ENCODE data around the gene DAD1. TPM values are rescaled to one million over a fixed set of nuclear protein-coding genes. Genes with fewer than 3 reads are reported as not detected.
"Not testable (repeated sequence)": the region's sequence is repeated elsewhere in the genome, so short reads cannot be mapped to it uniquely, and the experiment has no call there.

Gene DAD1
- 134 TPM for total RNA-seq
- long read RNA-seq, transcript DAD1-201 (3 exons, 731 nt) = major isoform, 59 of 61 reads
- long read RNA-seq, partial matches to known transcripts = 0 of 61 reads
- long read RNA-seq, other reads (novel, unspliced or antisense) = 1 of 61 reads

DNA sequence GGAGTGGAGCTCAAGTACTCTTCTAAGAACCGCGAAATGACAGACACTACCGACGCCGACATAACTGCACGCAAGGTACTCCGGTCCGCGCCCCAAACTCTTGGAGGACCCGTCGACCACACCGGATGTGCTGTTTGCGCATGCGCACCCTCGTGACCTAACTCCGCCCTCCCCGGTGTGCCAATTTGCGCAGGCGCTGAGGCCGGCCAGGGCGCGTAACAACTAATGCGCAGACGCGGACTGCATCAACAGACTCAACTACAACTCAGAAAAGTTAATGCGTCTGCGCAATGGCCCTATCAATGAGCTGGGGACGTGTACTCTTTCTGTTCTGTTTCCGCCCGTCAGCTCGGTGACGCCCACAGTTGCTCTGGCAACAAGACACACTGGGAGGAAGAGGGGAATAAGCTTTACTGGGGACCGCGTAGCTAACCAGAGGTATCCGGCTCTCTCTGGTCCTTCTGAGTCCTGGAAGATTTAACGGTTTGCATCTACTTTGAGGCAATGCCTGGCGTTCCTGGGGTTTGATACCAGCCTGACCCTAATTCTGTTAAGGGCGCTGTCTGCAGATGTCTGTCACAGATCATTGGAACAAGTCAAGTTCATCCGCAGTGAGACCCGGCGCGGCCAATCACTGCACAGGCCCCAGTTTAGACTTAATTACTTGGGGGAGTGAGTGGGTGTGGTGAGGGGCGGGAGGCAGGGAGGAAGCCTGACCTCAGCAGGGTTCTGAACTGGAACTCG lies at the start of gene DAD1:
Gene DAD1, minus strand, starts transcription at position 129 of the 744 bp plus-strand sequence. Its CDS starts 67 bp downstream, at position 62.
- intact Hi-C loops (cut with DNase I) = loop anchor here (5.0 kb wide), 1 partner anchor 178 kb away; the partner anchor contains the start of gene OXA1L
- DNase-seq (ENCODE audit: low spot score) = peak; percentile 99

DNA sequence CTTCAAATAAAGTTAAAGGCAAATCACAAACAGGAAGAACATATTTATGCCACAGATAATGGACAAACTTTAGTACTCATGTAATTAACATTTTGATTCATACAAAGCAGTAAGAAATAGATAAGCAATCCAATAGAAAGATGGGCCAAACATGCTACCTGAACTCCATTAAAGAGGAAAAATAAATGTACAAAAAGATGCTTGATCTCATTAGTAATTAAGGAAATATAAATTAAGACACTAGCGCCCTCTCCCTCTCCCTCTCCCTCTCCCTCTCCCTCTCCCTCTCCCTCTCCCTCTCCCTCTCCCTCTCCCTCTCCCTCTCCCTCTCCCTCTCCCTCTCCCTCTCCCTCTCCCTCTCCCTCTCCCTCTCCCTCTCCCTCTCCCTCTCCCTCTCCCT lies 47.0 kb upstream of the DAD1 start:
- intact Hi-C loops (cut with DNase I); DNase-seq (ENCODE audit: low spot score): not testable (repeated sequence)

DNA sequence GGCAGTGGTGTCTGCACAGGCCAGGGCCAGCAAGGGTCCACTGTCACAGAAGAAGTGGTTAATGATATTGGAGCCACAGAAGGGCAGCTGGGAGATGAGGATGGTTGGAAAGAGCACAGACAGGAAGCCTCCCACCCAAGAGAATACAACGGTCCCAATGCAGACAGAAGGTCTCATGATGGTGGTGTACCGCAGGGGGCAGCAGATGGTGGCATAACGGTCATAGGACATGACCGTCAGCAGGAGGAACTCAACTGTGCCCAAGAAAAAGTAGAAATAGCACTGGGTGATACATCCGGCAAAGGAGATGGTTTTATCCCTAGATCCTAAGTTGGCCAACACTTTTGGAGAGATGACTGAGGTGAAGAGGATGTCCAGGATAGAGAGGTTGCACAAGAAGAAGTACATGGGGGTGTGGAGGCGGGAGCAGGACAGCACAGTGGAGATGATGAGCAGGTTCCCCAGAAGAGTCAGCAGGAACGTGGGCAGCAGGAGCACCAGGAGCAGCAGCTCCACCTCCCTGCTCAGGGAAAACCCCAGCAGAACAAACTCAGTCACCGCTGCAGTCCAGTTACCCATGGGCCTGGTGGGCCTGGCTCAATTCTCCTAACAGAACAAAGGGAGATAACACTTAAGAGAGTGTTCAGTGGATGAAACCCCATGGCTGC lies 45.3 kb upstream of the DAD1 start:
- intact Hi-C loops (cut with DNase I) = no loop called here

DNA sequence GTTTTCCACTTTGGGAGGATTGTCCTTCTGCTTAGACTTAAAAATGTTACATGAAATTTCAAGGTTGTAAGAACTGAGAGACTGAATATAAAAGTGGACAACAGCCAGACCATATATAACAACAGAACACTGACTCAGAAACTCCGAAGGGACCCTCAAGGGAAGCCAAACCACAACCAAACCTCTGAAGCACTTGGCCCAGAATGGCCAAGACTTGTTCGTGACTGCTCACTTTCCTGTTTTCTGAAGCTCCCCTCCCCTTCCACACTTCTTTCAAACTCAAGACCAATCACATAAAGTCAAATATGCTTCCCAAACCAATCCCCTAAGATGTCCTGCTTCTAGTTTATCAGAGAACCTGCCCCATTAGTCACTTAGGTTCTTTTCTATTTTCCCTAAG lies 41.5 kb upstream of the DAD1 start:
- intact Hi-C loops (cut with DNase I) = no loop called here
- no peak for DNase-seq (ENCODE audit: low spot score)

More for the DNA sequence above, 45.3 kb upstream of the DAD1 start:
- no peak for DNase-seq (ENCODE audit: low spot score)

DNA sequence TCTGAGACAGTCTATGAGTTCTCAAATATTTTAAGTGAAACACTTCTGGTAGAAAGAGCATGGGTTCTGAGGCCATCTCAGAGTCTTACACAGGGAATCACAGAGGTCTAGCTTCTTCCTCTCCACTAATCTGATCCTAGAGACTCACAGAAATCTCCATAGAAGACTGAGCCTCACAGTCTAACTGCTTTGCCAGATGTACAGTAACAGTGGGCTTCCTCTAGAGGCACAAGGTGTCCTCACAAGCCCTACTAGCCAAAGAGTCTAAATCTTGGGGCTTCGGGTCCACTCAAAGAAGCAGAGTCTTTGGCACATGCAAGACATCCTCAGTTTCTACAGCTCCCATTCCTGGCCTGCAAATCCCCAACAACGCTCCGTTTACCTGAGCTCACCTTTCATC lies 41.0 kb upstream of the DAD1 start:
- DNase-seq (ENCODE audit: low spot score) = no peak
- intact Hi-C loops (cut with DNase I) = no loop called here

DNA sequence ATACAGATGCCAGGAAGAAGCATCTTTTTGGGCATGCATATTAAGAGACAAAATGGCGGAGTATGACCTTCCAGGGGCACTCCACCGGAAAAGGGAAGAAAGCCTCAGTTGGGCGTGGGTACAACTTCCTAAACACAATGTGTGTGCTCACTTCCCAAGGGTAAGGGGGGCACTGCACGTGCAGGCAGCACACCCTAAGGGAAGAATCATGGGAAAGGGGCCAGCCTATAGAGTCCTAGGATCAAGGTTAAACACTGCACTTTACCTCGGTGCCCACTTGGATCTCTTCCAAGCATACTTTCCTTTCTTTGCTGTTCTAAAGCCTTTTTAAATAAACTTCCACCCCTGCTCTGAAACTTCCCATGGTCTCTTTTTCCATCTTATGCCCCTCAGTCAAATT lies 40.3 kb upstream of the DAD1 start:
- intact Hi-C loops (cut with DNase I) = no loop called here
- no peak for DNase-seq (ENCODE audit: low spot score)

DNA sequence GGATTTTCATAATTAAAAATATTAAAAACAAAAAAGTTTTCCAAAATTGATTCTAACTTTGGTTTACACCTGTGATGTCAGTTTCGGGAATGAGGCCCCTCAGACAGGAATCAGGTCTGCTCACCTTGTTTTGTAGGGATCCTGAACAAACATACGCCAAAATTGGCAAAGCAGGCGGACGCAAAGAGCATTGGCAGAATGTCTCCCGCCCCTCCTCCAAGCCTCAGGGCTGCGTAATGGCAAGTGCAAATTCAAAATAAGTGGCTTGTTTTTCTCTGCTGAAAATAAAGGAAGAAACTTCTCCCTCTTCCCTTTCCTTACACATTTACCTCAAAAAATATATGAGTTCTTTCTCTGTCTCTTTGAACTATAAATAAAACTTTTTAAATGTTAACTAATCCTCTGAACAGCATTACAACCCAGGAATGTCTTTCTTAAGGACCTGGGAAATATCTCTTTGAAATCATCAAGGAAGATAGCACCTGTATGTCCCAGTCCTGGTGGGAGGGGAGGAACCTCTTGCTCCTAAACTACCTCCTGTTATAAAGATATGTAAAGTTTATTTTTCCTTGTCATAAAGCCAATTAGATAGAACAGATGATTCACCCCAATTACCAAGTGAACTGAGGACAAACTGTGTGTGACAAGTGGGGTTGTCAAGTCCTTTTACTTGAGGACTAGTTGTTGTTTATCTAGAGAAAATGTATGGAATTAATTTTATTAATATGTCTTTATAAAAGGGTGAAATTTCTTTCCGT lies 38.7 kb upstream of the DAD1 start:
- no peak for DNase-seq (ENCODE audit: low spot score)
- intact Hi-C loops (cut with DNase I) = no loop called here

DNA sequence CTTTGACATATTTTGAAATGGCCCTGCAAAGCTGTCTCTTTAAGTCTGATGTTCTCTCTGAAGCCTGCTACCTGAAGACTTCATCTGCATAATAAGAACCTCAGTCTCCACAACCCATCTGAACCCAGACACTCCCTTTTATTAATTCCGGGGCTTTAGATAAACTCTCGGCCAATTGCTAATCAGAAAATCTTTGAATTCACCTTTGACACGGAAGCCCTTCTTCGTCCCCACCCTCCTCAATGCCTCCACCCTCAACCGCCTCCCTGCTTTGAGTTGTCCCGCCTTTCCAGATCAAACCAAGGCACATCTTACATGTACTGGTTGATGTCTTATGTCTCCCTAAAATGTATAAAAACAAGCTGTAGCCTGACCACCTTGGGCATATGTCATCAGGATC lies 37.6 kb upstream of the DAD1 start:
- intact Hi-C loops (cut with DNase I) = no loop called here
- DNase-seq (ENCODE audit: low spot score) = no peak

DNA sequence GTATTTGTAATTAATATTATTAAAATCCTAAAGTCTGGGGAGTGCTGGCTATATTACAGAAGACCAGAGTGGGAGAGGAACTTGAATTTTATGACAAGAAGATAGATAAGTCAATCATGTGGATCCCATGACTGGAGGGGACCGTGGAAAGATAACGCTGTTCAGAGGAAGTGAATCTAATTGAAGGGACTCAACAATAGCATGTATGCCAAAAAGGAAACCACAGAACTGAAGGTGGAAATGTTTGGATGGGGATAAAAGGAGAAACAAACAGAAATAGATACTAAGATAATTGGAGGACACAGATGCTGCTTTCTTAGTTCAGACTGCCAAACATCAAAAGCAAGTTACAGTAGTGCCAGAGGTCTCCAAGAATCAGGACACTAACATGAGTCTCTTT lies 34.0 kb upstream of the DAD1 start:
- no peak for DNase-seq (ENCODE audit: low spot score)
- intact Hi-C loops (cut with DNase I) = no loop called here

DNA sequence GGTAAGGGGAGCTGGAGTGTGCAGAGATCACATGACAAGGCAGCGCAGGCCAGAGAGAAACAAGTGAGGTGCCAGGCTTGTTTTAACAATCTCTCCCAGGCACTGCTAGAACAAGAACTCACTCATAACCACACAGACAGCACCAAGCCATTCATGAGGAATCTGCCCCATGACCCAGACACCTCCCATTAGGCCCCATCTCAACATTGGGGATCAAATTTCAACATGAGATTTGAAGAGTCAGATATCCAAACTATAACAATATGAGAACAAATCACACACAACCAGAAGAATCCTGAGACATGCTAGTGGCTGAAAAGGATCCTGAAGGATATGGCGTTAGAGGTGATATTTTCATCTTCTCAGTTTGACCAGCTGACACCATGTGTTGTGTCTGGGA lies 33.2 kb upstream of the DAD1 start:
- intact Hi-C loops (cut with DNase I) = no loop called here

DNA sequence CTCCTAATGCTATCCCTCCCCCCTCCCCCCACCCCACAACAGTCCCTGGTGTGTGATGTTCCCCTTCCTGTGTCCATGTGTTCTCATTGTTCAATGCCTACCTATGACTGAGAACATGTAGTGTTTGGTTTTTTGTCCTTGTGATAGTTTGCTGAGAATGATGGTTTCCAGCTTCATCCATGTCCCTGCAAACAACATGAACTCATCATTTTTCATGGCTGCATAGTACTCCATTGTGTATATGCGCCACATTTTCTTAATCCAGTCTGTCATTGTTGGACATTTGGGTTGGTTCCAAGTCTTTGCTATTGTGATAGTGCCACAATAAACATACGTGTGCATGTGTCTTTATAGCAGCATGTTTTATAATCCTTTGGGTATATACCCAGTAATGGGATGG lies 26.7 kb upstream of the DAD1 start:
- intact Hi-C loops (cut with DNase I) = not testable (repeated sequence)

More for the DNA sequence above, 33.2 kb upstream of the DAD1 start:
- no peak for DNase-seq (ENCODE audit: low spot score)

DNA sequence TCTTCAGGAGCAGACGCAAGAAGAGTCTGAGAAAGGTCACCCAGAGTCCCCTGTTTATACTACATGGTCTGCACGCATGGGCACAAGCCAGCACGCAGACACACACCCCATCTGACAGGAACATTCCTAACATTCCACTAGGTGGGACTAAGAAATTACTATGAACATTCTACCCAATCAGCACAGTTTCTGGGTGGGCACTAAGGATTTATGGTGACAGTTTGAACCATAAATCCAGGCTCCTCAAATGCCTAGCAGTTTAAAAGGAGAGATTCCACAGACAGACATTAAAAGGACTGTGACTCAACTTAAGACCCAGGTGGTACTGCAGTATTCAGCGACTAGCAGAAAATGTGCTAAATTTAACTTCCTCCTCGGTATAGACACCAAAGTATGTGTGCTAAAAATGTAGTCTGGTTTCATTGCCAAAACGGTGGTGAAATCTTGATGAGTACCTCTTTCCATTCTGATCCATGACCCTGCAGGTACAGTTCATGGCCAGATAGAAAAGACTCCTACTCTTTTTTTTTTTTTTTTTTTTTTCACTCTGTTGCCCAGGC lies 25.3 kb upstream of the DAD1 start:
- no peak for DNase-seq (ENCODE audit: low spot score)
- intact Hi-C loops (cut with DNase I) = no loop called here

More for the DNA sequence above, 26.7 kb upstream of the DAD1 start:
- DNase-seq (ENCODE audit: low spot score) = not testable (repeated sequence)

DNA sequence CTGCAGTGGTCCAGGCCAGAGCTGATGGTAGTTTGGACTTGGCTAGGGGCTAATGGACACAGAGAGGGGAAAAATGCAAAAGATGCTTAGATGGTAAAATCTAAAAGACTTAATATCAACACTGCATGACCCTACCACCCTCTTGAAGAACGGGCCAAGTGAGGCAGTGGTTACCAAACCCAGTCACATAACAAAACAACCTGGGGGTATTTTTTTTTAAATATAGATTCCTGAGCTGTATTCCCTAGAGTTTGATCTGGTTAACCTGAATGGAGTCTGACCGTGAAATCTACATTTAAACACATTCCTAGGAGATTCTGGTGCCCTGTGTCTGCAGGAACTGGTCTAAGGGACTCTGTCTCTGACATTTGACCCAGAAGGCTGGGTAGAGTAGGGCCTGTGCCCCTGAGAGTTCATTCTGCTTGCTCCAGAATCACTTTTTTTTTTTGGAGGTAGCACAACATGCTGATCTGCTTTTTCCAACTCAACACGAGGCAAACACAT lies 24.8 kb upstream of the DAD1 start:
- DNase-seq (ENCODE audit: low spot score) = no peak
- intact Hi-C loops (cut with DNase I) = no loop called here

DNA sequence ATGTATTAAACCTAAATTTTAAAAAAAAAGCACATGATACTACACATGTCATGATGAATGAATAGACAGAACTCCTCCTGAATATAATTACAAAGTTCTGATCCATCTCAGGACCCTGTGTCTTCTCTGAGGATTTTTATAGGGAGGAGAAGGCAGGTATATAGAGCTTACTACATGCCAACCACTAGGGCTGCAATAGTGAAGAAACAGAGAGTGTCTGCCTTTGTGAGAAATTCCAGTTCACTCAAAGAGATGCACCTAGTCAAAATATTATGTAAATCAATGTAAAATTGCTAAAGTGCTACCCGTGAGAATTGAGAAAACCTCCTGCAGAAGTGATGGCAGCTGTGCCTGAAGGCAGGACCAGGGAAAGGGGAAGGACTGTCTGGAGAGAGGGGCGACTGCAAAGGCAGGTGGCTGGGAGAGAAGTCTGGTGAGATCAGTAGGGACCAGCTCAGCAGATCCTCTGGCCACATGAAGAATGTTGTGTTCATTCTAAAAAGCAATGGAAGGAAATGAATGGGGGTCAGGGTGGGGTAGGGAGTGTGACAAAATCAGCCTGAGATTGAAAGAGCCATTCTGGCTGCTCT lies 24.2 kb upstream of the DAD1 start:
- no peak for DNase-seq (ENCODE audit: low spot score)
- intact Hi-C loops (cut with DNase I) = no loop called here

DNA sequence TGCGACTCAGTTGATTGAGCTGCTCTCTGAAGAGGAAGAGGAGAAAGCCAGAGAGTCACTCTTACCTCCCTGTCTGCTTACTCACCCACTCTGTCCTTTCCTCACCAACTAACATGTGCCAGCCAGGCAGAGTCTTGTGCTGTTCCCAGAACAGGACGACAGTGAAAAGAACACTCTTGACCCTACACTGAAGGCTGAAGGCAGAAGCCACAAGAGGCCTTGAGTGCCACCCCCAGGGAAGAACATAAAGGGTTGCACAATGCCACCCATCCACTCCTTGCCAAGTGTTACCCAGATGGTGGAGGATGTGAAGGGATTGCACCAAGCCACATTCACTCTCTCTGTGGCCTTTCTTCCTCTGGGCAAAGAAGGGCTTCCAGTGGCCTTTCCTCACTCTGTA lies 21.9 kb upstream of the DAD1 start:
- intact Hi-C loops (cut with DNase I) = no loop called here
- no peak for DNase-seq (ENCODE audit: low spot score)

DNA sequence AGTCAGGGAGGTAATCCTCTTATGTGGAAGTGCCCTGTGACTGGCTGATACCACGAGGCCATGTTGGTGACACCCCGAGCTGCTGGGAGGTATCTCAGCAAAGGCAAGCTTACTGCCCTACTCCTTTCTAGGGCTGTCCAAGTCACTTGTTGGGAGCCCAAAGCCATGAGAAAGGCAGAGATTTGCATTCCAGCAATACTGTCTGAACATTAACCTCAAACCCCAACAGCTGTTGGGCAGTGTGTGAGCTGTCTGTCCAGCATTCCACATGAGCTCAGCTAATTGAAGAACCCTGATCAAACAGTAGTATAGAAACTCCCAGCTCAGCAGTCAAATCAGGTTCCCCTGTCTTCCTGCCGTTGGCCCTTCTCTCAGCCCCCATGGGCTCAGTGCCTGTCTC lies 18.3 kb upstream of the DAD1 start:
- DNase-seq (ENCODE audit: low spot score) = no peak
- intact Hi-C loops (cut with DNase I) = no loop called here

DNA sequence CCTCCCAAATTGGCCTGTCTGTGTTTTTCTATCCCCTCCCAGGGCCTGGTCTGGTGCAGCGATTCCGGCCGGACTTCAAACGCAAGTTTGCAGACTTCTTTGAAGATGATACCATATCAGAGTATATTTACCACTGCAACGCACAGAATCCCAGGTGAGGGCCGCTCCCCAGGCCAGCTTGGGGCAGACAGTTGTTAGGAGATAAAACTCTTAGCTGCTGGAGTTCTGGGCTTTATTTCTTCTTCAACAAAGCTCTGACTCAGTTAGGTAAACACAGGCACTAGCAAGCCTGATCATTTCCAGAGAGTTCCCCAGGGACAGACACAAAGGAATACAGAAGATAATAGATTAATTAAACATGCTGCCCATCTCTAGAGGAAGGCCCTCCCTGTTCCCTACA lies 17.4 kb upstream of the DAD1 start:
- no peak for DNase-seq (ENCODE audit: low spot score)
- intact Hi-C loops (cut with DNase I) = no loop called here

DNA sequence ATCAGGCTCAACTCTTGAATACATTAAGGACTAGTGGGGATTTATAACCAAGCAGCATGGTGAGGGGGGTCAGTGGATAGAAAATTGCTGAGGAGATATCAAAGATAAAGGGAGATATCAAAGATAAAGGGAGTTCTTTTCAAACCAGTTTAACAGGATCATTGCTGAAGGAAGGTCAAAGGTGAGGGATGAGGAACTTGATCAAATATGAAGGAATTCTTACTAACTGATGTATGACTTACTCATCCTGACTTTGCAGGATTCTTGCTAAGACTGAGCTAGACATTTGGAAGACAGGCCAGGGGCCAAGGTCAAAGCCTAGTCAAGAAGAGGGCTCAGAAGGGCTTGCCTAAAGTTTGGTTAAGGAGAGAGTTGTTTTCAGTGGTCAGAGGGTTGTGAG lies 13.8 kb upstream of the DAD1 start:
- intact Hi-C loops (cut with DNase I) = no loop called here
- no peak for DNase-seq (ENCODE audit: low spot score)

DNA sequence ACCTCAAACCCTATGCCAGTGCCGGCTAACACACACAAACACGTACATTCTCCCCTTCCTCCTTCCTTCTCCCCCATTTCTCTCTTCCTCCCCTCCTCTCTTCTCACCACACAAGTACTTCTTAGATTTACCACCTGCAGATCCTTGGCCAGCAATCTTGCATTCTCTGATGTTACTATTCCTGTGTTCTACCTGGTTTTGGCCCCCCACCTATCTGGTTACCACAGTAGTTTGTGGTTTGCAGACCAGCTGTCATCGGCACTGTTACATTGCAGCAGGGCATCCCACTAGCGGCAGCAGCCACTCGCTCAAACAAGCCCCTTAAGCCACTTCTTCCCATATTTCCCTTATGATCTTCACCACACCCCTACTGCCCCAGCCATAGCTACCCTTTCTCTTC lies 13.0 kb upstream of the DAD1 start:
- DNase-seq (ENCODE audit: low spot score) = no peak
- intact Hi-C loops (cut with DNase I) = no loop called here

All from cardiac septum (tissue), 1 donor.